NCI-H2171 (cell line): ENCODE results near the gene CES5A.
"Not testable (repeated sequence)": the region's sequence is repeated elsewhere in the genome, so short reads cannot be mapped to it uniquely, and the experiment has no call there.

Experiments used
- DNase-seq: peaks from one replicate; lab custom pipeline; 2025; lab: John Stamatoyannopoulos, UW

Gene CES5A

GRCh38 chr16:55829232-55829631 lies 45.9 kb downstream of the CES5A start:
- not testable (repeated sequence) for DNase-seq

GRCh38 chr16:55828680-55829079 lies 46.5 kb downstream of the CES5A start:
- DNase-seq, result no peak

- DNase-seq, result no peak
These were observed 50.0 kb downstream of the CES5A start for GRCh38 chr16:55825115-55825728.

GRCh38 chr16:55824473-55825000 lies 50.6 kb downstream of the CES5A start:
- no peak for DNase-seq

- DNase-seq, result no peak
These were observed 52.8 kb downstream of the CES5A start for GRCh38 chr16:55822280-55822810.

GRCh38 chr16:55821210-55821609 lies 54.0 kb downstream of the CES5A start:
- no peak for DNase-seq

- DNase-seq, result no peak
These were observed 54.6 kb downstream of the CES5A start for GRCh38 chr16:55820615-55821014.

- DNase-seq, result no peak
These were observed 57.8 kb downstream of the CES5A start for GRCh38 chr16:55817236-55817912.

- DNase-seq, result not testable (repeated sequence)
These were observed 59.0 kb downstream of the CES5A start for GRCh38 chr16:55816222-55816621.

GRCh38 chr16:55815320-55815719 lies 59.9 kb downstream of the CES5A start:
- no peak for DNase-seq

- DNase-seq, result not testable (repeated sequence)
These were observed 61.0 kb downstream of the CES5A start for GRCh38 chr16:55814174-55814573.

- not testable (repeated sequence) for DNase-seq
These were observed 61.4 kb downstream of the CES5A start for GRCh38 chr16:55813730-55814129.

- DNase-seq, result no peak
These were observed 62.2 kb downstream of the CES5A start for GRCh38 chr16:55812951-55813350.

GRCh38 chr16:55811811-55812210 lies 63.4 kb downstream of the CES5A start:
- no peak for DNase-seq

- no peak for DNase-seq
These were observed 64.7 kb downstream of the CES5A start for GRCh38 chr16:55810451-55810961.

GRCh38 chr16:55809851-55810250 lies 65.3 kb downstream of the CES5A start:
- no peak for DNase-seq

GRCh38 chr16:55809386-55809785 lies 65.8 kb downstream of the CES5A start:
- no peak for DNase-seq

- not testable (repeated sequence) for DNase-seq
These were observed 66.9 kb downstream of the CES5A start for GRCh38 chr16:55808286-55808685.

- DNase-seq, result not testable (repeated sequence)
These were observed 70.1 kb downstream of the CES5A start for GRCh38 chr16:55805104-55805503.

- not testable (repeated sequence) for DNase-seq
These were observed 71.5 kb downstream of the CES5A start for GRCh38 chr16:55803681-55804080.
